CD14-positive monocyte (primary cell): ENCODE data around the gene OR56B4. TPM values are rescaled to one million over a fixed set of nuclear protein-coding genes. Genes with fewer than 3 reads are reported as not detected.
"Not testable (repeated sequence)": the region's sequence is repeated elsewhere in the genome, so short reads cannot be mapped to it uniquely, and the experiment has no call there.

Source experiments
- DNase-seq, 3 donors: peaks; one replicate each; pipeline ENCODE4 v3.0.0-alpha.2; 2011 to 2022
- H2AFZ ChIP-seq: 2 replicates; pipeline ENCODE4 v1.6.0; 2012; ENCODE audit warnings: mild to moderate bottlenecking, low read depth, low read length, inconsistent platforms; ENCODE audit not compliant: insufficient read depth, poor library complexity, severe bottlenecking
- H3K27ac ChIP-seq, 2 donors: 1 replicate in 1 of 2; 2 replicates in 1 of 2; pipeline ENCODE4 v1.5.1; 2012 to 2013; ENCODE audit warnings: low read length in 2 of 2, control low read depth in 1 of 2, inconsistent platforms in 1 of 2, low read depth in 1 of 2, mild to moderate bottlenecking in 1 of 2
- H3K27me3 ChIP-seq, 2 donors: one replicate each; pipeline versions ENCODE4 v1.6.0 to v1.6.1; 2011 to 2013; ENCODE audit warnings: low read length in 2 of 2; ENCODE audit not compliant: control insufficient read depth in 2 of 2, insufficient read depth in 2 of 2
- H3K36me3 ChIP-seq, 2 donors: replicated peaks in 1 of 2; 1 replicate in 1 of 2; 2 replicates in 1 of 2; pipeline versions ENCODE4 v1.5.1 to v1.6.1; 2012 to 2013; ENCODE audit warnings: low read length in 2 of 2, control low read depth in 1 of 2, inconsistent platforms in 1 of 2, mild to moderate bottlenecking in 1 of 2; ENCODE audit not compliant: insufficient read depth in 2 of 2, control insufficient read depth in 1 of 2
- H3K4me1 ChIP-seq, 2 donors: 1 replicate in 1 of 2; 2 replicates in 1 of 2; pipeline versions ENCODE4 v1.5.1 to v1.6.1; 2012 to 2013; ENCODE audit warnings: low read length in 2 of 2, control low read depth in 1 of 2, inconsistent platforms in 1 of 2, mild to moderate bottlenecking in 1 of 2, moderate library complexity in 1 of 2; ENCODE audit not compliant: insufficient read depth in 2 of 2, control insufficient read depth in 1 of 2
- H3K4me2 ChIP-seq: replicated peaks from 2 replicates; pipeline ENCODE3; 2012; ENCODE audit warnings: low read length, moderate library complexity, mild to moderate bottlenecking; ENCODE audit not compliant: poor library complexity, severe bottlenecking; ENCODE audit errors: extremely low read depth
- H3K4me3 ChIP-seq, 3 experiments: fragments of 200-600 bp in 1 of 3; sonication (generic) in 1 of 3; replicated peaks in 1 of 3; 1 replicate in 2 of 3; 2 replicates in 1 of 3; pipeline ENCODE4 v1.5.1; 2011 to 2013; ENCODE audit warnings: low read length in 3 of 3, mild to moderate bottlenecking in 3 of 3, control low read depth in 2 of 3, low read depth in 2 of 3, inconsistent platforms in 1 of 3, moderate library complexity in 1 of 3
- H3K79me2 ChIP-seq: 2 replicates; pipeline ENCODE4 v1.6.0; 2012; ENCODE audit warnings: mild to moderate bottlenecking, control low read depth, inconsistent platforms, low read length, moderate library complexity; ENCODE audit not compliant: insufficient read depth
- H3K9ac ChIP-seq: 2 replicates; pipeline ENCODE4 v1.6.0; 2017; ENCODE audit warnings: low read length, mild to moderate bottlenecking; ENCODE audit not compliant: insufficient read depth, poor library complexity, severe bottlenecking
- H3K9me3 ChIP-seq, 2 donors: replicated peaks in 1 of 2; 1 replicate in 1 of 2; 2 replicates in 1 of 2; pipeline versions ENCODE4 v1.5.1 to v1.6.1; 2012 to 2013; ENCODE audit warnings: low read length in 2 of 2, control low read depth in 1 of 2; ENCODE audit not compliant: control insufficient read depth in 1 of 2, insufficient read depth in 1 of 2
- H4K20me1 ChIP-seq: 2 replicates; pipeline ENCODE4 v1.6.0; 2012; ENCODE audit warnings: mild to moderate bottlenecking, low read length, control low read depth, moderate library complexity; ENCODE audit not compliant: insufficient read depth
- H3K27ac Mint-ChIP-seq, 7 donors: one replicate each; pipeline ENCODE4 v1.8.0; 2020; ENCODE audit warnings: mild to moderate bottlenecking in 7 of 7, mixed read lengths in 7 of 7, moderate library complexity in 6 of 7, inconsistent platforms in 2 of 7
- H3K27me3 Mint-ChIP-seq, 3 donors: one replicate each; pipeline ENCODE4 v1.8.0; 2021 to 2022; ENCODE audit warnings: low read depth in 3 of 3, mild to moderate bottlenecking in 3 of 3, mixed read lengths in 3 of 3, moderate library complexity in 3 of 3, inconsistent platforms in 1 of 3
- H3K36me3 Mint-ChIP-seq, 2 donors: one replicate each; pipeline ENCODE4 v1.8.0; 2020; ENCODE audit warnings: mixed read lengths in 2 of 2, inconsistent platforms in 1 of 2, mild to moderate bottlenecking in 1 of 2
- H3K4me1 Mint-ChIP-seq: one replicate; pipeline ENCODE4 v1.8.0; 2020; ENCODE audit warnings: mild to moderate bottlenecking, mixed read lengths
- H3K4me3 Mint-ChIP-seq, 2 donors: one replicate each; pipeline ENCODE4 v1.8.0; 2020; ENCODE audit warnings: mild to moderate bottlenecking in 2 of 2, mixed read lengths in 2 of 2, moderate library complexity in 1 of 2
- H3K9me3 Mint-ChIP-seq, 7 donors: one replicate each; pipeline ENCODE4 v1.8.0; 2020 to 2022; ENCODE audit warnings: mixed read lengths in 7 of 7, mild to moderate bottlenecking in 6 of 7, moderate library complexity in 6 of 7, inconsistent platforms in 2 of 7
- whole genome bisulfite sequencing: methylation state at CpG from one replicate; pipeline ENCODE4 v1.1.5; 2013; ENCODE audit warnings: missing lambda C conversion rate; ENCODE audit not compliant: insufficient coverage; 5-methylcytosine and 5-hydroxymethylcytosine counted together
- intact Hi-C, 2 donors: fragments of 100-400 bp; cut with micrococcal nuclease; formaldehyde crosslinking; loops; one replicate each; pipeline versions ENCODE4 v1.15.0 to v1.15.1; 2023
- polyA plus RNA-seq, 3 donors: library from polyadenylated mRNA; depleted of rRNA in 1 of 3; unstranded in 2 of 3; stranded (reverse) in 1 of 3; fragments of 300-500 nt in 2 of 3; fragments of >200 nt in 1 of 3; fragmentation: Illumina TruSeq in 2 of 3; gene quantifications; 1 replicate in 2 of 3; 2 replicates in 1 of 3; pipeline ENCODE4 v1.2.3, GENCODE V29; 2012 to 2021
- TF ChIP-seq, protein P1 (sequence below): fragments of 200-600 bp; IDR thresholded peaks from one replicate; pipeline ENCODE4 v1.8.0; 2022; ENCODE audit warnings: antibody characterized with exemption, mild to moderate bottlenecking

Gene OR56B4
- polyA plus RNA-seq, 3 donors, result not detected

DNA sequence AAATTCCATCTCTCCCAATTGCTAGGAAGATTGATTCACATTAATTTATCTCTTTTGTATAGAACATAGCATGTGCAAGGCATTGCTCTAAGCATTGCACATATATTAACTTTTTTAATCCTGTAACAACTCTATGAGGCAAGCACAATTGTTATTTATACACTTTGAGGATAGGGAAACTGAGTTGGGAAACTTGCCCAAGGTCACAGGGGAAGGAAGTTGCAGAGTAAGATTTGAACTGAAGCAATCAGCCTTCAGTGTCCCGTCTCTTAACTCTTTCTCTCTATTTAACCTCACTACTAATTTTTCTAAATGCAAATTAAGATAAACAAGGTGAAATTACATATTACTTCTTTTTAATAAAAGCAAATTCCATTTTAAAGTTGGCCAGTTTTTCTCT lies 22.2 kb downstream of the OR56B4 start:
- Mint-ChIP-seq H3K4me3 (peak overlapping the region; percentile 13 to 57), H3K27me3 (no peaks in the 10 kb centered on the region), H3K4me1 (peaks cover 44% of the 10 kb centered on the region), H3K9me3 (peaks cover 0 to 5% (median 0%) of the 10 kb centered on the region in 7 donors), H3K36me3 (peaks cover 0 to 4% of the 10 kb centered on the region in 2 donors), H3K27ac (peak overlapping the region; percentile 88 to 96 (median 95))
- H3K36me3 ChIP-seq, result no peaks in the 10 kb centered on the region
- no peaks in the 10 kb centered on the region for H3K9me3 ChIP-seq
- H3K4me1 ChIP-seq, result peaks cover 46 to 54% of the 10 kb centered on the region in 2 donors
- no peaks in the 10 kb centered on the region for H3K79me2 ChIP-seq
- H3K27ac ChIP-seq, result peak overlapping the region; percentile 82 to 94
- TF ChIP-seq, protein P1, sequence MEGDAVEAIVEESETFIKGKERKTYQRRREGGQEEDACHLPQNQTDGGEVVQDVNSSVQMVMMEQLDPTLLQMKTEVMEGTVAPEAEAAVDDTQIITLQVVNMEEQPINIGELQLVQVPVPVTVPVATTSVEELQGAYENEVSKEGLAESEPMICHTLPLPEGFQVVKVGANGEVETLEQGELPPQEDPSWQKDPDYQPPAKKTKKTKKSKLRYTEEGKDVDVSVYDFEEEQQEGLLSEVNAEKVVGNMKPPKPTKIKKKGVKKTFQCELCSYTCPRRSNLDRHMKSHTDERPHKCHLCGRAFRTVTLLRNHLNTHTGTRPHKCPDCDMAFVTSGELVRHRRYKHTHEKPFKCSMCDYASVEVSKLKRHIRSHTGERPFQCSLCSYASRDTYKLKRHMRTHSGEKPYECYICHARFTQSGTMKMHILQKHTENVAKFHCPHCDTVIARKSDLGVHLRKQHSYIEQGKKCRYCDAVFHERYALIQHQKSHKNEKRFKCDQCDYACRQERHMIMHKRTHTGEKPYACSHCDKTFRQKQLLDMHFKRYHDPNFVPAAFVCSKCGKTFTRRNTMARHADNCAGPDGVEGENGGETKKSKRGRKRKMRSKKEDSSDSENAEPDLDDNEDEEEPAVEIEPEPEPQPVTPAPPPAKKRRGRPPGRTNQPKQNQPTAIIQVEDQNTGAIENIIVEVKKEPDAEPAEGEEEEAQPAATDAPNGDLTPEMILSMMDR, result no peak
- no CpG with 5 or more reads among the region's 1 CpG for WGBS
- peak overlapping the region in 1 of 3 experiments; percentile 47 for H3K4me3 ChIP-seq
- H3K27me3 ChIP-seq, result no peaks in the 10 kb centered on the region
- peak overlapping the region; percentile 38 for H3K9ac ChIP-seq
- H4K20me1 ChIP-seq, result no peaks in the 10 kb centered on the region
- H2AFZ ChIP-seq, result no peak overlapping the region
- H3K4me2 ChIP-seq, result peak overlapping the region; percentile 57
- peak; percentile 61 to 82 (median 67) for DNase-seq
- intact Hi-C loops, result loop anchor here (5.0 to 10.0 kb wide), 2 partner anchors 65 to 73 kb away; partner anchors contain the start of gene OR52W1 (in 1 of the 2)

DNA sequence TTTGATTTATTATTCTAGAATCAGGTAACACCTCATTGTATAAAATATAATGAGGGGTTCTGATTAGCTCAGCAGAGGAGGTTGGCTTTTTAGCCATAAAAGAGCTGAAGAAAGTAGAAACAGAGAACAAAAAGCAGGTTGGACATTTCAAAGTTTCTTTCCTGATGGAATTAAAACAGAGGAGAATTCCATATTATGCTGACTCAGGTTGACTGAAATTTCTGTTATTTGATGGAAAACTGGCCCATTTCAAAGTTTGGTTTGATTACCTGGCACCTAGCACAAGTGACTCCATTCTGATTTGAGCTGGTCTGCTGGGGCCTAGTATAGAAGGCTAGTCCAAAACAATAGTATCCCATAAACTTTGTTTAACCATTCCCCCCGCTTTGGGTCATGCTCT lies 24.9 kb downstream of the OR56B4 start:
- no peak overlapping the region for H3K27ac Mint-ChIP-seq
- intact Hi-C loops, result loop anchor here in 1 of 2 donors (10.0 kb wide), 1 partner anchor 62 kb away; the partner anchor contains the start of gene OR52W1
- peaks cover 0 to 3% (median 0%) of the 10 kb centered on the region in 3 donors for H3K27me3 Mint-ChIP-seq
- Histone ChIP-seq H3K4me2 (no peak overlapping the region), H3K27ac (no peak overlapping the region), H3K9ac (no peak overlapping the region), H2AFZ (no peak overlapping the region), H3K79me2 (no peaks in the 10 kb centered on the region), H3K4me1 (peaks cover 39 to 44% of the 10 kb centered on the region in 2 donors), H3K9me3 (no peaks in the 10 kb centered on the region), H3K27me3 (no peaks in the 10 kb centered on the region), H4K20me1 (no peaks in the 10 kb centered on the region), H3K4me3 (no peak overlapping the region), H3K36me3 (no peaks in the 10 kb centered on the region)
- WGBS, result 100% methylated on average over 1 of the region's 1 CpG
- TF ChIP-seq, protein P1, result no peak
- H3K36me3 Mint-ChIP-seq, result peaks cover 0 to 6% of the 10 kb centered on the region in 2 donors
- peaks cover 0 to 5% (median 0%) of the 10 kb centered on the region in 7 donors for H3K9me3 Mint-ChIP-seq
- peaks cover 41% of the 10 kb centered on the region for H3K4me1 Mint-ChIP-seq
- no peak overlapping the region for H3K4me3 Mint-ChIP-seq
- no peak for DNase-seq

DNA sequence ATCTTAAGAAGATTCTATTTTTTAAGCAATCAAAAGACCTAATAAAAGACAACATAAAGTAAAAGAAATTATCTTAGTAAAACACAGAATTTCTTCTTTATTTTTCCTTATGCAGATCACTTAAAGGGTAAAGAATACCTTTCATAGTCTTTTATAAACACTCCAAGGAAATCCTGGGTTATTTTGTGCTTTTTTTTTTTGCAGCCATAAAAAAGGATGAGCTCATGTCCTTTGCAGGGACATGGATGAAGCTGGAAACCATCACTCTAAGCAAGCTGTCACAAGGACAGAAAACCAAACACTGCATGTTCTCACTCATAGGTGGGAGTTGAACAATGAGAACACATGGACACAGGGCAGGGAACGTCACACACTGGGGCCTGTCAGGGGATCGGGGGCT lies 28.5 kb downstream of the OR56B4 start:
- not testable (repeated sequence) for H3K4me3 ChIP-seq, H3K4me2 ChIP-seq, H3K4me3 Mint-ChIP-seq, H3K79me2 ChIP-seq, H3K9ac ChIP-seq, H3K27me3 ChIP-seq, H3K9me3 Mint-ChIP-seq, H4K20me1 ChIP-seq, H3K27me3 Mint-ChIP-seq, DNase-seq, H3K9me3 ChIP-seq, H2AFZ ChIP-seq, H3K27ac ChIP-seq, H3K36me3 ChIP-seq, H3K36me3 Mint-ChIP-seq
- H3K4me1 ChIP-seq, result peaks cover 7 to 20% of the 10 kb centered on the region in 2 donors
- 100% methylated on average over 1 of the region's 2 CpGs for WGBS
- H3K4me1 Mint-ChIP-seq, result peaks cover 21% of the 10 kb centered on the region
- intact Hi-C loops, result loop anchor here in 1 of 2 donors (10.0 kb wide), 1 partner anchor 59 kb away; the partner anchor contains the start of gene OR52W1
- peak overlapping the region in 1 of 7 donors; percentile 70 for H3K27ac Mint-ChIP-seq
